Activated CD8-positive, alpha-beta memory T cell treated with anti-CD3 and anti-CD28 coated beads, Interleukin-2, amount 50 U/mL, for 1 hour (primary cell): ENCODE results near the gene PEX5.
A peak's percentile ranks its signal among the peaks of the same experiment; 100 is the strongest.

Experiments
- DNase-seq: peaks from one replicate; pipeline ENCODE4 v3.0.0-alpha.2; 2020; ENCODE audit errors: extremely low read depth

The PEX5 gene

GRCh38 chr12:7189398-7190267 is at the start of gene PEX5:
Gene PEX5, plus strand, starts transcription at chr12:7189686. Its CDS starts 692 bp downstream, at chr12:7190378.
- peak; percentile 43 for DNase-seq

- DNase-seq = no peak
These were observed 48.0 kb upstream of the PEX5 start for GRCh38 chr12:7141351-7142005.

- DNase-seq = no peak
These were observed 47.3 kb upstream of the PEX5 start for GRCh38 chr12:7142056-7142644.

GRCh38 chr12:7142809-7143465 is 46.5 kb upstream of the PEX5 start:
- no peak for DNase-seq

- DNase-seq = no peak
These were observed 45.9 kb upstream of the PEX5 start for GRCh38 chr12:7143564-7143963.

- DNase-seq = no peak
These were observed 44.9 kb upstream of the PEX5 start for GRCh38 chr12:7144414-7145120.

GRCh38 chr12:7145671-7146070 is 43.8 kb upstream of the PEX5 start:
- no peak for DNase-seq

GRCh38 chr12:7146228-7146627 is 43.3 kb upstream of the PEX5 start:
- DNase-seq = no peak

- DNase-seq = no peak
These were observed 42.6 kb upstream of the PEX5 start for GRCh38 chr12:7146906-7147305.

GRCh38 chr12:7150356-7150755 is 39.1 kb upstream of the PEX5 start:
- DNase-seq = no peak

- no peak for DNase-seq
These were observed 38.6 kb upstream of the PEX5 start for GRCh38 chr12:7150841-7151240.

GRCh38 chr12:7151532-7151931 is 38.0 kb upstream of the PEX5 start:
- no peak for DNase-seq

- DNase-seq = no peak
These were observed 36.7 kb upstream of the PEX5 start for GRCh38 chr12:7152818-7153217.

GRCh38 chr12:7154042-7154441 is 35.4 kb upstream of the PEX5 start:
- no peak for DNase-seq

GRCh38 chr12:7154901-7155470 is 34.5 kb upstream of the PEX5 start:
- no peak for DNase-seq

GRCh38 chr12:7155471-7156034 is 33.9 kb upstream of the PEX5 start:
- DNase-seq = no peak

GRCh38 chr12:7156259-7157197 is 33.0 kb upstream of the PEX5 start:
- no peak for DNase-seq

GRCh38 chr12:7157391-7157790 is 32.1 kb upstream of the PEX5 start:
- no peak for DNase-seq

GRCh38 chr12:7158781-7159609 is 30.5 kb upstream of the PEX5 start:
- no peak for DNase-seq
